LNCAP (cell line): ENCODE measurements around the gene MAMSTR.

Experiments
- CTCF ChIP-seq: fragments of 450-650 bp; IDR thresholded peaks from 2 replicates; pipeline ENCODE4 v1.5.1; 2017; ENCODE audit warnings: mild to moderate bottlenecking

Gene MAMSTR

DNA sequence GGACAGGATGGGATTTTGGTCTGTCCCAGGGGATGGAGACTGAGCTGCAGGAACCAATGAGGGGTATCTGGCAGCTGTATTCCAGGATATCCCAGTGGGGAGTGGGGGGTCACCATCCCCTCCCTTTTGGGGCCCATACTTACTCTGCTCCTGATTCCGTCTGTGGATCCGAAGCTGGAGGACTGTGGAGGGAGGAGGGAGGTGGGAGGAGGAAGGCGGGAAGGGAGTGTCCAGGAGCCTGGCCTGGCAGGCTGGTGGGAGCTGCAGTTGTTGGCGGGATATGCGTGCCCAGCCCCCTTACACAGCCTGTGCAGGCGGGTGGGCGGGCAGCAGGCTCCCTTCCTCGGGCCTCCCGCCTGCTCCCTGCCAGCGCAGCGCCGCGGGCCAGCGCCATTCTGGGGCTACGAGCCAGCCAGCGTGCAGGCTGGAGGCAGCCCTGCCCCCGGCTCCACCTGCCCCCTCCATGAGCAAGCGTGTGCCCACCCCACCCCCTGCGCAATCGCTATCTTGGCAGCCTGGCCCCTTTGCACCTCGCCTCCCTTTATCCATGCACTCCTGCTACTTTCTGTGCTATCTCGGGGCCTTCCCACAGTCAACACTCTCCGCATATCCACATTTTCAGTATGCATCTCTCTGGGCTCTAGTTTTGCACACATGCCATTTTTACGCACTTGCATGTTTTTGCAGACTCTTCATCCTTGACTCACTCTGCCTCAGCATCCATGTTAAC is 2.8 kb downstream of the MAMSTR start:
- TF ChIP-seq CTCF: no peak

- TF ChIP-seq CTCF: no peak
These were observed 3.8 kb downstream of the MAMSTR start for GRCh38 chr19:48715681-48716171.

DNA sequence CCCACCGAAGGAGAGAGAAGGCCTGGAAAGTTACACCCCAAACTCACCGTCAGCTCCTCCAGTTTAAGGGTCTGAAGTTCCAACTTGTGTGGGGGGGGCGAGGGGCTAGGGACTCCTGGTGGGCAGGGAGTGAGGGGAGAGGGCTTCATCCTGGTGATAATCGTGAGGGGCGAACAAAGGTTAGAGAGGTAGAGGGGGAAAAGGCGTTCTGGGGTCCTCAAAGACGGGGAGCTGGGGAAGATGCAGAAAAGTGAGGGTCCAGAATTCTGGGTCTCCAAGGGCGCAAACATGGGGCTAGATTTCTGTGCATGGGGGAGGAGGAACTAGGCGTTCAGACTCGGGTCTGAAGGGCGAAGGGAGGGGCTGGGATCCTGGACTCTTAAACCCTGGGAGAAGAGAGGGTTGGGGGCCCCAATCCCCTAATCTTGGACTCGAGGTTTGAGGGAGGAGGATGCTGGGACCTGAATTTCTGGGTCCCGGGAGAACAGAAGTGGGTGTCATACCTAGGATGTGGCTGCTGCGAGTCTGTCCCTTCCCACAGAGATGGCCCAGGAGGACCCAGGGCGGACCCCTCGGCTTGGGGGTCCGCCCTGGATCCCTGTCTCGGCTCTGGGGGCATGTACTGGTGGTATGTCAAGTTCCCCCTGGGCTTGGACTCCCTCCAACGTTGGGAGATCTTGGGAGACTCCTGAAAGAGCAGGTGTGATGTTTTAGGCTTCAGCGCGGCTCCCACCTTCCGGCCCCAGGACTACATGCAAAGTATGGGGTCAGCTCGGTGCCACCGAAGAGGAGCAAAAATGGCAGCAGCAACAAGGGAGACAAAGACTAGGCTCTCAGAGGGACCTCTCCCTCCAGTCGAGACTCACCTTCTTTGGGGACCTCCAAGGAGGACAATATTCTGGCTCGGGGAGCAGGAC is 4.5 kb downstream of the MAMSTR start:
- TF ChIP-seq CTCF: no peak

DNA sequence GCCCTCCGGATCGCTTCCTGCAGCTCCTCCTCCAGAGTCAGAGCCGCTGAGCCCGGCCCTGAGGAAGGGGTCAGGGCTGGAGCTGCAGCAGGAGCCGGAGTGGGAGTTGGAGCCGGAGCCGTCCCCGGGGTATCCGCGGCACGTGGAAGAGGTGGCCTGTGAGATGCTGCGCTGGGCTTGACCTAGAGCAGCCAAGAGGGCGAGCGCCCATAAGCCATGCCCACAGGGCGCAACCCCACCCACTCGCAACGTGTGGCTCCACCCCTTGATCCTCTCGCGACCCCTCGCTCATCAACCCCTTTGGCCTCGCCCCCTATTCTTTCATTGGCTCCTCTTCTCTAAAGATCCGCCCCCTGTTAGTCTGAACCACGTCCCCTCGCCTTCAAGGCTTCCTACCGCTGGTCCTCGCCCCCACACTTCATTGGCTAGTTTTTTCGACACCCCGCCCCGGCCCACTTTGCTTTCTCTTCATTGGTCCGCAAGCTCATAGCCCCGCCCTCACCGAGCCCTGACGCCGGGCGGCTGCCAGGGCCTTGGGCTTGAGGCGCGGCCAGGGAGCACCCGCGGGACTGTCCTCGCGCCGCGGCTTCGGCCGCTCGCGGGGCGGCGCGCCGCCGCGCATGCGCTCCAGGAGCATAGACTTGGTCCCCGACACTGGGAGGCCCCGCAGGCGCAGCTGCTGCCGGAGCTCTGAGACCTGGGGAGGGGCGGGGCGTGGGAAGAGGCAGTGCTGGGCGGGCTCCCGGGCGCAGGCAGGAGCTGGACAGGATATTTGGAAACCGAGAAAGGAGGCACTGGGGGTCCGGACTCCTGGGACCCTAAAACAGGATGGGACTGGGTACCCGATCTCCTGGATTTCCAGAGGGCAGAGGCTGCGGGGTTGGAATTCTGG is 5.4 kb downstream of the MAMSTR start:
- TF ChIP-seq CTCF: no peak

DNA sequence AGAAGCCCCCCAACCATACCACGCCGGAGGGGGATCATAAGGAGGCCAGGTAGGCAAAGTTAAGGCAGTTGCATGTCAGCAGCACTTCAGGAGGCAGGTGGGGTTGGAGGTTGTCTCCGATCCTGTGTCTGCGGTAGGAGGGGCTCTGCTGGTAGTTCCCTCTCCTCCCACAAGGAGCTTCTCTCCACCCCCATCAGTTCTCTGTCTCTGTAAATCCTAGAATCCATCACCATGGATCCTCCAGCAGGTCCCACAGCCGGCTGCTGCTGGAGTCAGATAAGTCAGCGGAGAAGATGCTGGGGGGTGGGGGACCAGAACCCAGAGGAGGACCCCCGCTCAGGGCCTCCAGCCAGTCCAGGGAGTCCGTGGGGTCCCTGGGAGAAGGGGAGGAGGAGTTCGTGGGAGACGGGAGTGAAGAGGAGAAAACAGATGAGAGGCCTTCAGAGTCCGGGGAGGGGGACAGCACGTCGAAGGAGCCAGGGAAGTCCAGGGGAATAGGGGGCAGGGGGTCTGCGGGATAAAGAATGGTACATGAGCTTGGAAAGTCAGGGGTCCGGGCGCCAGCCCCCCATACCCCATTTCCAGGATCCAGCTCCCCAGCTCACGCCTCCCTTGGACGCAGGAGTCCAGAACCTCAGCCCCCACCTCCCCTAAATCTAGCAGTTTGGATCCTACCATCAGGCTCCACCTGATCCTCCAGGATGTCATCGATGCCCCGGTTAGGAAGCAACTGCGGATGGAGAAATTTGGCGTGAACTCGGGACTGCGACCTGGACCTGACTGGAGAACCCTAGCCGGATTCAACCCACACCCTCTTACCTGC is 6.3 kb downstream of the MAMSTR start:
- TF ChIP-seq CTCF: no peak

DNA sequence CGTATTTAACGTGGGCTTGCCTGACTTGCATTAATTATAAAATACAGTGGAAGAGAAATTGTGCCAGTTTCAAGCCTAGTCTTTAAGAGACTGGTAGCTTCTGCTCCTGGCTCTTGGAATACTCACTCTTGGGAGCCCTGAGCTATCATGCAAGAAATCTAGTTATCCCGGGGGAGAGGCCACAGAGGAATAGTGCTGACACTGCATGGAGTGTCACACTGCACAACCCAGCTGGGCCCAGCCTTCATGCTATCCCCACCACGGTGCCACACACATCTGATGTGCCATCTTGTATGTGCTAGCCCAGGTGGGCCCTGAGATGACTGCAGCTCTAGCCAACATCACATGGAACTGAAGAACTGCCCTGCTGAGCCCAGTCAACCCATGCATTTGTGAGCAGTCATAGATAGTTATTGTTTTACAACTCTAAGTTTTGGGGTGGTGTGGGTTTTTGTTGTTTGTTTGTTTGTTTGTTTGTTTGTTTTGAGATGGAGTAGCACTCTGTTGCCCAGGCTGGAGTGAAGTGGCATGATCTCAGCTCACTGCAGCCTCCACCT is 8.3 kb downstream of the MAMSTR start:
- TF ChIP-seq CTCF: no peak
